BLaER1 treated with 17β-estradiol and CSF1 and Interleukin-3, amounts not matched to agents 10 nM and 100 nM (cell line): ENCODE results near the gene DAZAP1.

Source experiments
- H3K27ac ChIP-seq, 11 experiments: shearing (Covaris generic); formaldehyde crosslinking; 2 replicates each; pipeline ENCODE4 v1.8.1; 2022
- H3K27me3 ChIP-seq, 11 experiments: shearing (Covaris generic); formaldehyde crosslinking; 2 replicates each; pipeline ENCODE4 v1.8.1; 2022
- H3K36me3 ChIP-seq, 11 experiments: shearing (Covaris generic); formaldehyde crosslinking; 2 replicates each; pipeline ENCODE4 v1.8.1; 2022
- H3K4me1 ChIP-seq, 10 experiments: shearing (Covaris generic); formaldehyde crosslinking; 2 replicates each; pipeline ENCODE4 v1.8.1; 2022
- H3K4me2 ChIP-seq, 11 experiments: shearing (Covaris generic); formaldehyde crosslinking; 2 replicates each; pipeline ENCODE4 v1.8.1; 2022
- H3K4me3 ChIP-seq, 10 experiments: shearing (Covaris generic); formaldehyde crosslinking; 2 replicates each; pipeline ENCODE4 v1.8.1; 2022
- H3K9ac ChIP-seq, 11 experiments: shearing (Covaris generic); formaldehyde crosslinking; 2 replicates each; pipeline ENCODE4 v1.8.1; 2022
- H3K9me3 ChIP-seq, 11 experiments: shearing (Covaris generic); formaldehyde crosslinking; replicated peaks in 1 of 11; 2 replicates each; pipeline ENCODE4 v1.8.1; 2022
- H4K20me1 ChIP-seq, 11 experiments: shearing (Covaris generic); formaldehyde crosslinking; 2 replicates each; pipeline ENCODE4 v1.8.1; 2022
- Cebpa-rat ChIP-seq, 11 experiments: shearing (Covaris generic); IDR thresholded peaks; 2 replicates each; pipeline ENCODE4 v1.8.1; 2022

The DAZAP1 gene

GRCh38 chr19:1468274-1468820, 61.0 kb downstream of the DAZAP1 start:
- H3K9me3 ChIP-seq = no peaks in the 10 kb centered on the region
- no peak for TF ChIP-seq Cebpa-rat (IDR thresholded peaks at IDR 0.05)
- peak overlapping the region; percentile 49 to 67 (median 58); a peak in 16 of 20 replicates for H3K4me3 ChIP-seq
- H3K4me2 ChIP-seq = peak overlapping the region; percentile 91 to 99 (median 98)
- peaks cover 83 to 95% (median 90%) of the 10 kb centered on the region in 11 experiments for H3K27me3 ChIP-seq
- peaks cover 43 to 71% (median 60%) of the 10 kb centered on the region in 10 experiments for H3K4me1 ChIP-seq
- H4K20me1 ChIP-seq = peaks cover 93 to 100% (median 98%) of the 10 kb centered on the region in 11 experiments
- peak overlapping the region in 3 of 11 experiments; percentile 19 to 62 (median 58); a peak in 6 of 22 replicates for H3K9ac ChIP-seq
- H3K27ac ChIP-seq = no peak overlapping the region
- peaks cover 0 to 15% (median 7%) of the 10 kb centered on the region in 11 experiments; a peak in 9 of 22 replicates for H3K36me3 ChIP-seq

- H3K4me1 ChIP-seq = peaks cover 43 to 75% (median 60%) of the 10 kb centered on the region in 10 experiments
- peak overlapping the region; percentile 18 to 67 (median 58); a peak in 18 of 22 replicates for H3K9ac ChIP-seq
- peaks cover 98 to 100% (median 100%) of the 10 kb centered on the region in 11 experiments for H4K20me1 ChIP-seq
- H3K4me3 ChIP-seq = peak overlapping the region; percentile 49 to 67 (median 58)
- H3K4me2 ChIP-seq = peak overlapping the region; percentile 91 to 99 (median 98)
- peaks cover 0 to 20% (median 10%) of the 10 kb centered on the region in 11 experiments; a peak in 13 of 22 replicates for H3K36me3 ChIP-seq
- H3K27me3 ChIP-seq = peaks cover 85 to 97% (median 94%) of the 10 kb centered on the region in 11 experiments
- H3K27ac ChIP-seq = no peak overlapping the region
- no peak for TF ChIP-seq Cebpa-rat (IDR thresholded peaks at IDR 0.05)
- no peaks in the 10 kb centered on the region for H3K9me3 ChIP-seq
Observed at GRCh38 chr19:1468821-1469254, 61.5 kb downstream of the DAZAP1 start.

GRCh38 chr19:1469255-1470054, 62.1 kb downstream of the DAZAP1 start:
- Histone ChIP-seq H3K27me3 (peaks cover 85 to 100% (median 94%) of the 10 kb centered on the region in 11 experiments), H3K4me2 (peak overlapping the region; percentile 91 to 99 (median 98)), H3K27ac (no peak overlapping the region), H3K4me3 (peak overlapping the region; percentile 49 to 67 (median 58)), H3K9me3 (no peaks in the 10 kb centered on the region), H3K9ac (peak overlapping the region; percentile 18 to 67 (median 58); a peak in 19 of 22 replicates), H3K4me1 (peaks cover 43 to 75% (median 60%) of the 10 kb centered on the region in 10 experiments), H4K20me1 (peaks cover 100% of the 10 kb centered on the region in 11 experiments), H3K36me3 (peaks cover 0 to 25% (median 16%) of the 10 kb centered on the region in 11 experiments; a peak in 16 of 22 replicates)
- no peak for TF ChIP-seq Cebpa-rat (IDR thresholded peaks at IDR 0.05)

- peaks cover 83 to 97% (median 89%) of the 10 kb centered on the region in 11 experiments for H3K27me3 ChIP-seq
Observed at GRCh38 chr19:1470055-1470304, 62.6 kb downstream of the DAZAP1 start.

GRCh38 chr19:1470305-1471009, 63.1 kb downstream of the DAZAP1 start:
- Histone ChIP-seq H3K9me3 (no peaks in the 10 kb centered on the region), H3K9ac (peak overlapping the region; percentile 13 to 67 (median 58); a peak in 17 of 22 replicates), H4K20me1 (peaks cover 100% of the 10 kb centered on the region in 11 experiments), H3K4me1 (peaks cover 43 to 73% (median 60%) of the 10 kb centered on the region in 10 experiments), H3K27ac (no peak overlapping the region), H3K4me3 (peak overlapping the region; percentile 49 to 67 (median 58)), H3K27me3 (peaks cover 78 to 92% (median 84%) of the 10 kb centered on the region in 11 experiments), H3K4me2 (peak overlapping the region; percentile 91 to 99 (median 98)), H3K36me3 (peaks cover 8 to 33% (median 25%) of the 10 kb centered on the region in 11 experiments; a peak in 17 of 22 replicates)
- no peak for TF ChIP-seq Cebpa-rat (IDR thresholded peaks at IDR 0.05)

More at GRCh38 chr19:1470055-1470304, 62.6 kb downstream of the DAZAP1 start:
- Histone ChIP-seq H3K4me3 (peak overlapping the region; percentile 49 to 67 (median 58)), H3K4me1 (peaks cover 43 to 75% (median 60%) of the 10 kb centered on the region in 10 experiments), H4K20me1 (peaks cover 100% of the 10 kb centered on the region in 11 experiments), H3K9me3 (no peaks in the 10 kb centered on the region), H3K27ac (no peak overlapping the region), H3K36me3 (peaks cover 4 to 30% (median 21%) of the 10 kb centered on the region in 11 experiments; a peak in 16 of 22 replicates), H3K4me2 (peak overlapping the region; percentile 91 to 99 (median 98)), H3K9ac (peak overlapping the region; percentile 13 to 67 (median 58); a peak in 12 of 22 replicates)
- no peak for TF ChIP-seq Cebpa-rat (IDR thresholded peaks at IDR 0.05)

- TF ChIP-seq Cebpa-rat (IDR thresholded peaks at IDR 0.05) = no peak
- Histone ChIP-seq H3K4me1 (peaks cover 43 to 67% (median 57%) of the 10 kb centered on the region in 10 experiments), H3K27ac (no peak overlapping the region), H3K9me3 (no peaks in the 10 kb centered on the region), H3K36me3 (peaks cover 14 to 37% (median 28%) of the 10 kb centered on the region in 11 experiments; a peak in 20 of 22 replicates), H3K4me2 (peak overlapping the region; percentile 91 to 99 (median 98)), H3K27me3 (peaks cover 72 to 86% (median 78%) of the 10 kb centered on the region in 11 experiments), H3K9ac (peak overlapping the region in 9 of 11 experiments; percentile 16 to 67 (median 58); a peak in 15 of 22 replicates), H3K4me3 (peak overlapping the region; percentile 49 to 67 (median 58)), H4K20me1 (peaks cover 100% of the 10 kb centered on the region in 11 experiments)
Observed at GRCh38 chr19:1471010-1471514, 63.7 kb downstream of the DAZAP1 start.

GRCh38 chr19:1471515-1472160, 64.3 kb downstream of the DAZAP1 start:
- Histone ChIP-seq H3K4me3 (peak overlapping the region; percentile 49 to 67 (median 58); a peak in 19 of 20 replicates), H3K27me3 (peaks cover 66 to 81% (median 73%) of the 10 kb centered on the region in 11 experiments), H3K4me2 (peak overlapping the region; percentile 91 to 99 (median 98)), H3K9ac (peak overlapping the region in 9 of 11 experiments; percentile 16 to 67 (median 54); a peak in 12 of 22 replicates), H3K36me3 (peaks cover 16 to 37% (median 31%) of the 10 kb centered on the region in 11 experiments; a peak in 21 of 22 replicates), H3K27ac (no peak overlapping the region), H4K20me1 (peaks cover 100% of the 10 kb centered on the region in 11 experiments), H3K4me1 (peaks cover 43 to 65% (median 55%) of the 10 kb centered on the region in 10 experiments), H3K9me3 (no peaks in the 10 kb centered on the region)
- TF ChIP-seq Cebpa-rat (IDR thresholded peaks at IDR 0.05) = no peak
